Activated effector memory CD4-positive, alpha-beta T cell treated with Interleukin-2 at 50 U/mL for 16 hours (primary cell): ENCODE data around the gene ATXN2L.
A peak's percentile ranks its signal among the peaks of the same experiment; 100 is the strongest.
"Not testable (repeated sequence)": the region's sequence is repeated elsewhere in the genome, so short reads cannot be mapped to it uniquely, and the experiment has no call there.

Experiments used
- DNase-seq: peaks from one replicate; pipeline ENCODE4 v3.0.0-alpha.2; 2020

Gene ATXN2L

DNA sequence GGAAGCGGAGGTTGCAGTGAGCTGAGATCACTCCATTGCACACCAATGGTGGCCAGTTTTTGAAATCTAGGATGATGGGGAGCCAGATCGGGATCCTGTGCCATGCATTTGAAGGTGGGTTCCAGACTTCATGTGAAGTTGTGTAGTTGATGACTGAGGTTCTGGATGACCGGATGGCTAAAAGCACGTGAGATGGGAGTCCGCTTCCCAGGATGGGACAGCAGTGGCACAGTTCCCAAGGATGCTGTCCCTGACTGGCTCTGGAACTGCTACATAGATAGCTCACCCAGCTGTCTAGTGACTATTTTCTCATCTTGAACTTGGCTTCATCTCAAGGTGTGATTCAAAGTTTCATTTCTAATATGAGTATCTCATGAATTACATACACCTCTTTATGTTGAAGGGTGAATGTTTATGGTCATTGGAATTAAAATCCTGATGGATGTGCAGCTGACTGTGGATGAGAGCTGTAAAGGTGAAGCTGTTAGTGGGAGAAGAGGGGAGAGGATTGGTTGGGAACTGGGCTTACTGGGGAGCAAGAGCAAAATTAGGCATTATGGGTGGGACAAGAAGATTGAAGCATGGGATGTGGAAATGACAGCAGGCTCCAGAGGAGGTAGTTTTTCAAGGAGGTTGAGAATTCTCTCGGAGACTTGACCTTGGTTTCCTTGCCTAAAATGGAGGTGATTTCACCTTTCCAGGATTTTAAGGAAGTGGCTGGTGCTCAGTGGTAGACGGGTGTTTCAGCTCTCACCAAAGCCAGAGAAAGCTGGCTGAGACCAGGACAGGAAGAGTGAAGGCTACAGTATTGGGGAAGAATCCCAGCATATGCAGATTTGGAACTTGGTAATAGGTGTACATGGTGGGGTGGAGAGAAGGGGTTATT is 15.1 kb downstream of the ATXN2L start:
- DNase-seq, result no peak

DNA sequence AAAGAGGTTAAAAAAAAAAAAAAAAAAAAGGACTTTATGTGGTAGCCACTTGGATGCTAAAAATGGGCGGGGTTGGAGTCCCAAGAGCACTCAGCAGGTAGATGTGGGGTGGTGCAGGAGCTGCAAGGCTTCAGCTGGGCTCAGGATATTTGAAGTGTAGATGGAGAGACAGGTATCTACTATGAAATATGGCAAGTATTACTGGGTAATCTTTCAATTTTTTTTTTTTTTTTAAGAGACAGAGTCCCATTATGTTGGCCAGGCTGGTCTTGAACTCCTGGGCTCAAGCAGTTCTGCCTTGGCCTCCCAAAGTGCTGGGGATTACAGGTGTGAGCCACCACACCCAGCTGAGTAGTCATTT is 15.7 kb downstream of the ATXN2L start:
- DNase-seq, result no peak

DNA sequence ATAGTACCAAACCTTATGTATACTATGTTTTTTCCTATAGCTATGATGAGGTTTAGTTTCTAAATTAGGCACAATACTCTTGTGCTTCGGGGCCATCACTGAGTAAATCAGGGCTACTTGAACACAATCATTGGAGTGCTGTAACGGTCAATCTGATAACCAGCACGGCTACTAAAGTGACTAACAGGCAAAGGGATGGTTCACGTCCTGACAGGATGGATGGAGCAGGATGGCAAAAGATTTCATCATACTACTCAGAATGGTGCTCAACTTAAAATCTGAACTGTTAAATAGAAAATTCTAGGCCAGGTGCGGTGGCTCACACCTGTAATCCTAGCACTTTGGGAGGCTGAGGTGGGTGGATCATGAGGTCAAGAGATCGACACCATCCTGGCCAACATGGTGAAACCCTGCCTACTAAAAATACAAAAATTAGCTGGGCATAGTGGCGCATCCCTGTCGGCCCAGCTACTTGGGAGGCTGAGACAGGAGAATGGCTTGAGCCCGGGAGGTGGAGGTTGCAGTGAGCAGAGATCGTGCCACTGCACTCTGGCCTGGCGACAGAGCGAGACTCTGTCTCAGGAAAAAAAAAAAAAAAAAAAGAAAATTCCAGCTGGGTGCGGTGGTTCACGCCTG is 16.3 kb downstream of the ATXN2L start:
- DNase-seq, result no peak

DNA sequence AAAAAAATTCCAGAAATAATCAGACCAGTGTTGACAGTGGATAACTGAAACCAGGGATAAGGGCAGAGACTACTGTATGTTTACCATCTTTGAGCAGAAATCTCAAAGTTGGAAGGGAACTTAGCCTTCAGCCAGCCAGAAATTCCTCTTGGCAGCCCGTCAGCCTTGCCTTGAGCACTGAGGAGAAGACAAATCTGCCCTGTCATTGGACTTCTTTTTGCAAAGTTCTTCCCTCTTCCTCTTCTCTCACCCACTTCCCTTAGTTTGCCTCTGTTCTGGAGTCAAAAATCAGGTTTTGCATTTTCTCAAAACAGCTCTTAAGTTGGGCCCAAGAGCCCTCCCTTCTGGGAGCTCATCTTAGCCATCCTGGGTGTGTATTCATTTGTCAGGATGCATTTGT is 17.1 kb downstream of the ATXN2L start:
- DNase-seq, result no peak

DNA sequence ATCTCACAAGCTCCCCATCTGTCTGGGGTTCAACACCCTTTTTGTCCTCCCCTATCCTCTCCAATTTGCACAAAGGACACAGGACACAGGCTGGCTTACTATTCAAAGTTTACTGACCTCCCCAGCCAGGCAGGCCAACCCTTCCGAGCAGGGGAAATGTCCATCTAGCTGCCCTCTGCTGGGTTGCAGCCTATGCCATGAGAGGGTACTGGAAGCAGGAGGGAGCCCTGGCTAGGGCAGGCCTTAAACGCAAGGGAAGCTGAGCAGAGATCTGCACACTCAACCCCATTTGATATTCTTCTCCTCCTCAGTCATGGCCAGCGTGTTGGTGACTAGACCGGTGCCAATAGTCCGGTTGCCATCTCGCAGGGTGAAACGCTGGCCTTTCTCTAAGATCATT is 19.9 kb downstream of the ATXN2L start:
- DNase-seq, result no peak

DNA sequence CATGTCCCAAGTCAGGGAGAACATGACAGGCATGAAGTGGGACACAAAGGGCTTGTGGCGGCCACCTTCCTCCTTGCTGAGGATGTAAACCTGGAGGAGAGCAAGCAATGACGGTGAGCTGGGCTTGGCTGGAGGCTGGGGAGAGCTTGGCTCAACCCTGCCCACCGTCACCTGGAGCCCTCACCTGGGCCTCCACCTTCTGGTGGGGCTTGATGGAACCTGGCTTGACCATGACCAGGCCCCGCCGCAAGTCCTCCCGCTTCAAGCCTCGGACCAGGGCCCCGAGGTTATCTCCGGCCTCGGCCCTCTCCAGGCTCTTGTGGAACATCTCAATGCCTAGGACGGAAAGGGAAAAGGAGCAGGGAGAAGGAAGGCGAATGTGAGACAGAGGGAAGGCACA is 21.0 kb downstream of the ATXN2L start:
- no peak for DNase-seq

DNA sequence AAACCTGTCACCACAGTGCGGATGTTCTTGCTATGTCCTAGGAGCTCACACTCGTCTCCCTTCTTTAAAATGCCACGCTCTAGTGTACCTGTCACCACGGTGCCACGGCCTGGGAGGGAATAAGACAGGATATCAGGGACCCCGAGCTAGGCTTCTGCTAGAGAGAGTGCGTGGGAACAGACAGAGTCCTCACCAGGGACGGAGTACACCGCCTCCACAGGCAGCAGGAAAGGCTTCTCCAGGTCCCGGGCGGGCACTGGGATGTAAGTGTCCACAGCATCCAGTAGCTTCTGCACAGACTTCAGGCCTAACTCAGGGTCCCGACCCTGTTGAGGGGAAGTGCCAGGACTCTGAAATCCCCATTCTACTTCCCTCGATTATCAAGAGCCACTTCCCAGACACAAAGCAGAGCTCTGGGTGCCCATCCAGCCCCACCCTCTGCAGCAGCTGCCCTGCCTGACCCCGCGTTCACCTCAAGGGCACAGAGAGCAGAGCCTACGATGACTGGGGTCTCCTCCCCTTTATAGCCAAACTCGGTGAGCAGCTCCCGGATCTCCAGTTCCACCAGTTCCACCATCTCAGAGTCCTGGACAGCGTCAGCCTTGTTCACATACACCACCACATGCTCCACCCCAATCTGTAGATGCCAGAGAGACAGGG is 21.6 kb downstream of the ATXN2L start:
- DNase-seq, result no peak

DNA sequence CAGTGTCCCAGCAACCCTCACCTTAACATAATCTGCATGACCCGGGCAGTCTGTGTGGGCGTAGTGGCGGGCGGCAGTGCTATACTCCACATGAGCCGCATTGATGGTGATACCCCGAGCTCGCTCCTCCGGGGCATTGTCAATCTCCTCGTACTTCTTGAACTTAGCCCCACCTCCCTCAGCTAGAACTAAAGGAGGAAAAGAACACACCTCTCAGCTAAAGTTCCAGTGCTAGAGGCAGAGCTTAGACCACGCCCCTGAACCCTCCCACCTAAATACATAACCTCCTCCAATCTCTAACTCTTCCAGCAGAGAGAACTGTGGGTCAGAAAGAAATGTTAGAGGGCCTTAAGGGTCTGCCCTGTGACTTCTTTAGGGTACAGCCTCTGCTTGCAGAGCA is 22.5 kb downstream of the ATXN2L start:
- no peak for DNase-seq

DNA sequence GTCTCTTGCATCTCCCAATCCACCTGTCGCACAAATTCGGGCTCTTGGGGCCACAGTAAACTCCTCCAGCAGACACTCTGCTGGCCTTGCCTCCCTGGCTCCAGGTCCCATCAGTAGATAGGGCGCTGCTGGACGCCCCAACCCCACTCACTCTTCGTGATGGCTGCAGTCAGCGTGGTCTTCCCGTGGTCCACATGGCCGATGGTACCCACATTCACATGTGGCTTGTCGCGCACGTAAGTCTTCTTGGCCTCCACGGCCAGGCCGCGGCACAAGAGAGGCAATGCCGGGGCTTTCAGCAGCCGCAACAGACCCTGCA is 22.9 kb downstream of the ATXN2L start:
- no peak for DNase-seq

DNA sequence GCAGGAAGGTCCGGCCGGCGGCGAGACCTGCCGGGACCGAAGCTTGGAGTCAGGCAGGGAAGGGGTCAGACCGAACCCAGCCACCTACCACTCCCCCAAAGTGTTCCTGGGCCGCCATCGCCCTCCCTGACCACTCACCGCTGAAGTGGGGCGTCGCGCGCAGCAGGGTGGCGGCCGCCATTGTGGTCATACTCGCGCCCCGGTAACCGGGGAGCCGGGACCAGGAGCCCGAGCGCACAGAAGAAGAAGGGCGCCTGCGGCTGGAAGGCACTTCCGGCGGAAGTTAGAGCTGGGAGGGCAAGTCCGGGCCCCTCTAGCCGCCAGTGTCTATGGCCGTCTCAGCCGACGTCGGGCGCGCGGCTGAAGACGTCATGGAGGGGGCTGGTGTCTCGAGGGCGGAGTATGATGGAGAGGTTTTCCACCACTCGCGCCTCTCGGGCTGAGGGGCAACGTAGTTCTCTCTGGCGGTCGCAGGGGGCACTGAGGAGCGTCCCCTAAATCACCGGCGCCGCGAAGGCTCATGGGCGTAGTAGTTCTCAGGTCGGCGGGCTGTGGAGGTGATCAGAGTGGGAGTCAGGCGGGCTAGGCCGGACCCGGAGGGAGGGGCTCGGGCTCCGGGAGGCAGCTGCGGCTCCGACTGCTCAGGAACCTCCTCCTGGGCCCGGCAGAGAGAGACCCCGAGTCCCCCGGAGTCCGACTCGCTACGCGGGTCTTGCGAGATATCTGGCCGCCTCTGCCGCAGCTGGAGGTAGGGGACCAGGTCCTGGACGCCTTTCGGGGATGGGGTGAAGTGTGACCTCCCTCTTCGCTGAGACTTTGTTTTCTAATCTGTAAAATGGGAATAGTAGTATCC is 23.5 kb downstream of the ATXN2L start, which contains the start of gene TUFM:
TUFM (minus strand) TSS at position 269 of the 853 bp plus-strand sequence; CDS start at position 190, 79 bp downstream.
- peak; percentile 98 for DNase-seq

DNA sequence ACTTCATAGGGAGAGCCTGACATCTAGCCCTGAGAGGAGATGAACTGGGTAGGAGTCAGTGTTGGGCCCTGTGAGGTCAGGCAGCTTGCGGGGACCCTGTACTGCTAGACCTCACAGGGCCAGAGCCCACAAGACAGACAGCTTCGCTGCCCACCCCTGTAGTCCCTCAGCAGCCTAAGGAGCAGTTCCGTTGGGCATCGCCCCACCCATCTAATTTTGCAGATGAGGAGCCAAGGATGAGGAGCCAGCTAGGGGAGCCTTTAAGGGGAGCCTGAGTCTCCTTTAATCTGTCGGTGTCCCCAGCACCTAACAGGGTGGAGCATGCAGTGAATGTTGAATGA is 24.1 kb downstream of the ATXN2L start:
- DNase-seq, result no peak

DNA sequence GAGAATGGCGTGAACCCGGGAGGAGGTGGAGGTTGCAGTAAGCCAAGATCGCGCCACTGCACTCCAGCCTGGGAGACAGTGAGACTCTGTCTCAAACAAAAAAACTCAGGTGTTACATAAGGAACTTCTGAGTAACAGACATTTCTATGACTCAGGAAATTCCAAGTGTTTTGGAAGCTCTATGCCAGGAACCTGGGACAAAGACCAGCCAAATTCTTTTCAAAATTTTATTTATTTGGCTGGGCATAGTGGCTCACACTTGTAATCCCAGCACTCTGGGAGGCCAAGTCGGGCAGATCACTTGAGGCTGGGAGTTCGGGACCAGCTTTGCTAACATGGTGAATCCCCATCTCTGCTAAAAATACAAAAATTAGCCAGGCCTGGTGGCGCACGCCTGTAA is 35.6 kb downstream of the ATXN2L start:
- DNase-seq, result no peak

DNA sequence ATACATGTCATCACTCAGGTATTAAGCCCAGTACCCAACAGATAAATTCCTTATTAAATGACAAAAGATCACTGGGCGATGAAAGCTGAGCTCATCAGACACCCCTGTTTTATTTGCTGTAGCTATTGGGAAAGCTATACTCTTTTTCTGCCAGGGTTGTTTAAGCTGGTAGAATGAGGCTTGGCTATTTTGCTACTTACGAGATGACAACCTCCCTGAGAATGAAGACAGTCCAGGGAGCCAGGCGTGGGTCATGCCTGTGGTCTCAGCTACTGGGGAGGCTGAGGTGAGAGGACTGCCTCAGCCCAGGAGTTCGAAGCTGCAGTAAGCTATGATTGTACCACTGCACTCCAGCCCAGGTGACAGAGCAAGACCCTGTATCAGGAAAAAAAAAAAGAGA is 36.5 kb downstream of the ATXN2L start:
- DNase-seq, result no peak

DNA sequence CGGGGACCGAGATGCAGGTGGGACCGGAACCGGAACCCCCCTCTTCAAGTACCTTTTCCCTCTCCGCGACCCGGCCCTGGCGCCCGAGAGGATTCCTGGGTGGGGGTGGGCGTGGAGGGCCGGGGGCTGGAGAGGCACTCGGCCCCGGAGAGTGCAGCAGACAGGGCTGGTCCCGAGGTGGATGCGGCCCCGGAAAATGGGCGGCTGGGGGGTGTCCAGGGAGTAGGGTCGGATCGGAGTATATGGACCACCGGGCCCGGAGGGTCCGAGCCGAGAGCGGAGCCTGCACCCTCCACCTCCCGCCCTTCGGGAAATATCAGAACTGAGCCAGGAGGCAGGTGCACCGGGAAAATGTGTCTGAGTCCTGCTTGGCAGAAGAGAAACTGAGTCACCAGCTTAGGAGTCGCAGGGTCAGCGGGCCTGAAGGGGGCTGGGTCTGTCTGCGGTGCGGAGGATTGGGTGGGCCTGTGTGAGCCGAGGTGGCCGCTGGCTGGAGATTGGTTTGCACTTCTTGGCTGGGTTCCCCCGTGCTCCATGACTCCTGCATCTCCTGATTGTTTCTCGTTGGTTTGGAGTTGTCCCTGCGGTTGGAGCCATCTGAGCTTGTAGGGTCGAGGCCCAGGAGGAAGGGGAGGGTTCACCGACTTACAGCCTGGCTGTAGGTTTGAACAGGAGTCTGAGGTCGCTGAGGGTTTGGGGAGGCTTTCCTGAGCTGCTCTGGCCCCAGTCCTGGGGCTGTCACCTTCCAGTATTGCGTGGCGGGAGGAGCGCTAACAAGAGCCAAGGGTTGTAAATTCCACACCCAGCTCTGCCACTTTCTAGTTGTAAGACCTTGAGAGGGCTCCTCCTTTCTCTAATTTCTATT is 41.4 kb downstream of the ATXN2L start:
- no peak for DNase-seq

DNA sequence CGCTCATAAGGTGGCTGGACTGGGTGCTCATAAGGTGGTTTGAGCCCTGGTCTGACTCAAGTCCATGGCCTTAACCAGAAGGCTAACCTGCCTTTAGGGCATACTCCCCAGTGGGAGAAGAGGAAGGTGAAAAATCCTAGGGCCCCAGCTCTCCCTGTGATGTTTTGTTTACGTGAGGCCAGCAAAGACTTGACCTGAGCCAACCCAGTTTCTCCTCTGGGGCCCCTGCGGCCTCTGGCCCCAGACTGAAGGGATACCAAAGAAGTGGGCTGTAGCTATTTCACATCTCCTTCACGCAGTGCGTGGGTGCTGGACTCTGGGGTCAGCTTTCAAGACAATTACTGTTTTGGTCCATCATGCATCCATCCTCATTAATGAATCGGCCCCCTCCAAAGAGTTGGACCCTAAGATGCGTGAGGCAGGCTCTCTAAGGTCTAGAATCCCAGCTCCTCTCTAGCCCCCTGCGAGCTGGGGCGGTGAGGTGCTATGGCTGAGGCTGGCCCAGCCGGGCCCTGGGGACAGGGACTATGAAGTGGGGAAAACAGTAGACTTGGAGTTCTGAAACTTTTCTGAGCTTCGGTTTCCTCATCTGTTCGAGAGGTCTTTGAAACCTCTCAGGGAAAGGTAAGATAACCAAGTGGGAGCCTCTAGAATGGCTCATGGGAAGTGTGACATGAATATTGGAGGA is 42.3 kb downstream of the ATXN2L start:
- no peak for DNase-seq

DNA sequence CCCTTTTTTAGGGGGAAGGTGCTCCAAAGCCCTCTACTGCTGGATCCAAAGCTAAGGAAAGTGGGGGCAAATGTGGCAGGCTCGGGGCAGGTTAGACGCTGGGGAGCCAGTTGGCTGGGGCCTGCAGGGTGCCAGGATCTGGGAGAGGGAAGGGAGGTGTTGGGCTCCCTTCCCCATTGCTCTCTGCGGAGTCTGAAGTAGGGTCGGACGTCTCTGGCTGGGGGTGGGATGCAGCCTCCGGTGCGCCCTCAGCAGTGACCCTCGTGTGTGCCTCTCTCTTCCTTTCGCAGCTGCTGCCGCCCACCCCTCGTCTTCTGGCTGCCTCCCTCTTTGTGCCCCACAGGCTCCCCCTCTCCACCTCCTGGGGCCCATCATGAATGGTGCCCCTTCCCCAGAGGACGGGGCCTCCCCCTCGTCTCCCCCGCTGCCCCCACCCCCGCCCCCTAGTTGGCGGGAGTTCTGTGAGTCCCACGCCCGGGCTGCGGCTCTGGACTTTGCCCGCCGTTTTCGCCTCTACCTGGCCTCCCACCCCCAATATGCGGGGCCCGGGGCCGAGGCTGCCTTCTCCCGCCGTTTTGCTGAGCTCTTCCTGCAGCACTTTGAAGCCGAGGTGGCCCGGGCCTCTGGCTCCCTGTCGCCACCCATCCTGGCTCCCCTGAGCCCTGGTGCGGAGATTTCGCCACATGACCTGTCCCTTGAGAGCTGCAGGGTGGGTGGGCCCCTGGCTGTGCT is 43.1 kb downstream of the ATXN2L start:
- no peak for DNase-seq

DNA sequence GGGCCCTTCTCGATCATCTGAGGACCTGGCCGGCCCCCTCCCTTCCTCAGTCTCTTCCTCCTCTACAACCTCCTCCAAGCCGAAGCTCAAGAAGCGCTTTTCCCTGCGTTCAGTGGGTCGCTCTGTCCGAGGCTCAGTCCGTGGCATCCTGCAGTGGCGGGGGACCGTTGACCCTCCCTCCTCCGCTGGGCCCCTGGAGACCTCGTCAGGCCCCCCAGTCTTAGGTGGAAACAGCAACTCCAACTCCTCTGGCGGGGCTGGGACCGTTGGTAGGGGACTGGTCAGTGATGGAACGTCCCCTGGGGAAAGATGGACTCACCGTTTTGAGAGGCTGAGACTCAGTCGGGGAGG is 43.6 kb downstream of the ATXN2L start:
- DNase-seq, result no peak

DNA sequence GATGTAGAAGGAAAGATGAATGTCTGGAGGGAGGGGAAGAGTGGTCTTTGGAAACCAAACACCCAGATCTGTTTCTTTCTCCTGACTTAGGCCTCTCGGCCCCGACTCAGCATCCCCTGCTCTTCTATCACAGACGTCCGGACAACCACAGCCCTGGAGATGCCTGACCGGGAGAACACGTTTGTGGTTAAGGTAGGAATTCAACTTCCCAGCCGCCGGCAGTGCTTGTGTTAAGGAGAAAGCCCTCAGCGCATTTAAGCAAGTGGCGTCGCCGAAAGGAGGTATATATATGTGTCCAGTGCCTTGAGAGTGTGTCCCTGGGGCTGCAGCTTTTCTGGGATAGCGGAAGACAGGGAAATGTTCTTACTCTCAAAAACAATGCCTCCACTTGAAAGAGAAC is 44.4 kb downstream of the ATXN2L start:
- no peak for DNase-seq

DNA sequence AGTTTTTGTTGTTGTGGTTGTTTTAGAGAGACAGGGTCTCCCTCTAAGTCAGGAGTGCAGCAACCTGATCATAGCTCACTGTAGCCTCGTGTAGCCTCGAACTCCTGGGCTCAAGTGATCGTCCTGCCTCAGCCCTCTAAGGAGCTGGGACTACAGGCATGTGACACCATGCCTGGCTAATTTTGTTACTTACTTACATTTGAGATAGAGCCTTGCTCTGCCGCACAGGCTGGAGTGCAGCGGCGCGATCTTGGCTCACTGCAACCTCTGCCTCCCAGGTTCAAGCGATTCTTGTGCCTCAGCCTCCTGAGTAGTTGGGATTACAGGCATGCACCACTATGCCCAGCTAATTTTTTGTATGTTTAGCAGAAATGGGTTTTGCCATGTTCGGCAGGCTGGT is 44.8 kb downstream of the ATXN2L start:
- not testable (repeated sequence) for DNase-seq

DNA sequence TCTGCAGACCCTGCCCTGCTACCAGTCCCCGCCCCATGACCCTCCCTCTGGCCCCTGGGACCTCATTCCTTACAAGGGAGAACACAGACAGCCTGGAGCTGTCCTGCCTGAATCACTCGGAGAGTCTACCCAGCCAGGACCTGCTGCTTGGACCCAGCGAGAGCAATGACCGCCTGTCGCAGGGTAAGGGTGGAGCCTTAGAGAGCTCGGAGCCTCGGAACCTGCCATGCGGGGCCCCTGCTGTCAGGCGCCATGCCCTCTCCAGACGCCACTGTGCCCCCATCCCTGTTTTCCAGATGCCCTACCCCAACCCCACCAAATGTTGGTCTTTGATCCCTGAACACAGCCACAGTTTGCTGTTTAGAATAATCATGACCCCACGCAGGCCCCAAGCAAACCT is 46.4 kb downstream of the ATXN2L start:
- DNase-seq, result no peak

DNA sequence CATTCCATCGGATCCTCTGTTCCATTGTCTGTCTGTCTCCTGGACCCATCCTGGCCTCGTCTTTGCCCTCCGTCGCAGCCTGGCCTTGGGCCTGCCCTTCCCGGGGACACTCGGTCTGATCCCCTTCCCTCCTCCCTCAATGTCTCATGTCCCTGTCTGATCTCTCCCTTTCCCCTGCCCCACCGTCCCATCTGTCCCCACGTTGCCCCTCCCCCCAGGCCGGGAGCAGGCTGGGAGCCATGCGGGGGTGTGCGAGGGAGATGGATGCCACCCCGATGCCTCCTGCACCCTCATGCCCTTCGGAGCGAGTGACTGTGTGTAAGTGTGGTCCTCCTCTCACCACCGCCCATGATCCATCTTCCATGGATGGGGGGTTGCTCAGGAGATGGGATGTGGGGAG is 50.2 kb downstream of the ATXN2L start:
- DNase-seq, result no peak
